SK-N-SH treated with all-trans-retinoic acid at 6 μM for 48 hours (cell line): ENCODE measurements around the gene KCNAB3.

Experiments
- ATAC-seq: fragments of 200-7000 bp; cut with Tn5 transposase; 3 replicates; pipeline ENCODE4 v1.9.1; 2020; ENCODE audit warnings: mild to moderate bottlenecking, moderate library complexity
- ARNTL ChIP-seq: fragments of 450-650 bp; formaldehyde crosslinking; IDR thresholded peaks from 2 replicates; pipeline ENCODE4 v1.5.0; 2020; ENCODE audit warnings: low read depth, mild to moderate bottlenecking, moderate library complexity, borderline replicate concordance
- BACH2 ChIP-seq: fragments of 250-450 bp; sonication (Bioruptor Pico); IDR thresholded peaks from 2 replicates; pipeline ENCODE4 v1.9.0; 2021; ENCODE audit warnings: mild to moderate bottlenecking, borderline replicate concordance
- CREB5 ChIP-seq: fragments of 250-450 bp; sonication (Bioruptor Pico); IDR thresholded peaks from 2 replicates; pipeline ENCODE4 v1.5.1; 2020; ENCODE audit warnings: low read depth, mild to moderate bottlenecking, moderate library complexity
- CSDC2 ChIP-seq: fragments of 250-450 bp; sonication (Bioruptor Pico); IDR thresholded peaks from 2 replicates; pipeline ENCODE4 v1.5.0; 2020; ENCODE audit warnings: mild to moderate bottlenecking, moderate library complexity
- CSRNP3 ChIP-seq: fragments of 250-450 bp; sonication (Bioruptor Pico); IDR thresholded peaks from 2 replicates; pipeline ENCODE4 v1.5.1; 2021; ENCODE audit warnings: mild to moderate bottlenecking, moderate library complexity
- ESRRG ChIP-seq: fragments of 250-450 bp; sonication (Bioruptor Pico); IDR thresholded peaks from 2 replicates; pipeline ENCODE4 v1.6.1; 2021; ENCODE audit warnings: mild to moderate bottlenecking
- GLIS3 ChIP-seq: fragments of 250-450 bp; sonication (Bioruptor Pico); IDR thresholded peaks from 2 replicates; pipeline ENCODE4 v1.5.0; 2020; ENCODE audit warnings: mild to moderate bottlenecking, moderate library complexity
- ISL1 ChIP-seq: fragments of 250-450 bp; sonication (Bioruptor Pico); IDR thresholded peaks from 2 replicates; pipeline ENCODE4 v2.1.2; 2022; ENCODE audit warnings: mild to moderate bottlenecking, moderate library complexity
- POU6F1 ChIP-seq: fragments of 250-450 bp; sonication (Bioruptor Pico); IDR thresholded peaks from 2 replicates; pipeline ENCODE4 v1.8.0; 2021; ENCODE audit warnings: low read depth, mild to moderate bottlenecking, moderate library complexity, borderline replicate concordance
- PPARA ChIP-seq: fragments of 250-450 bp; sonication (Bioruptor Pico); IDR thresholded peaks from 2 replicates; pipeline ENCODE4 v1.5.0; 2020; ENCODE audit warnings: mild to moderate bottlenecking, borderline replicate concordance
- RARB ChIP-seq: fragments of 250-450 bp; sonication (Bioruptor Pico); IDR thresholded peaks from 2 replicates; pipeline ENCODE4 v1.8.0; 2021; ENCODE audit warnings: mild to moderate bottlenecking, moderate library complexity
- SNAI2 ChIP-seq: fragments of 250-450 bp; sonication (Bioruptor Pico); IDR thresholded peaks from 2 replicates; pipeline ENCODE4 v1.5.0; 2020; ENCODE audit warnings: mild to moderate bottlenecking, moderate library complexity
- TCF4 ChIP-seq: fragments of 250-450 bp; sonication (Bioruptor Pico); IDR thresholded peaks from 2 replicates; pipeline ENCODE4 v1.8.0; 2021; ENCODE audit warnings: mild to moderate bottlenecking, moderate library complexity, borderline replicate concordance
- TOX ChIP-seq: fragments of 250-450 bp; sonication (Bioruptor Pico); IDR thresholded peaks from 2 replicates; pipeline ENCODE4 v1.8.0; 2021; ENCODE audit warnings: mild to moderate bottlenecking, moderate library complexity, borderline replicate concordance
- TSHZ2 ChIP-seq: fragments of 250-450 bp; sonication (Bioruptor Pico); IDR thresholded peaks from 2 replicates; pipeline ENCODE4 v1.5.0; 2020; ENCODE audit warnings: mild to moderate bottlenecking, moderate library complexity
- ZC3H10 ChIP-seq: fragments of 250-450 bp; sonication (Bioruptor Pico); IDR thresholded peaks from 2 replicates; pipeline ENCODE4 v1.5.1; 2021; ENCODE audit warnings: mild to moderate bottlenecking, moderate library complexity
- ZFP30 ChIP-seq: fragments of 450-650 bp; formaldehyde crosslinking; IDR thresholded peaks from 2 replicates; pipeline ENCODE4 v1.5.0; 2022; ENCODE audit warnings: mild to moderate bottlenecking, moderate library complexity
- ZNF565 ChIP-seq: fragments of 450-650 bp; formaldehyde crosslinking; conservative IDR thresholded peaks from 2 replicates; pipeline ENCODE4 v1.5.0; 2020; ENCODE audit warnings: low read depth, mild to moderate bottlenecking, moderate library complexity
- ZNF70 ChIP-seq: fragments of 450-650 bp; formaldehyde crosslinking; IDR thresholded peaks from 2 replicates; pipeline ENCODE4 v1.5.0; 2020; ENCODE audit warnings: mild to moderate bottlenecking, moderate library complexity
- ZNF8 ChIP-seq: fragments of 450-650 bp; formaldehyde crosslinking; IDR thresholded peaks from 2 replicates; pipeline ENCODE4 v1.5.0; 2020; ENCODE audit warnings: mild to moderate bottlenecking, moderate library complexity
- TF ChIP-seq, protein P1 (sequence below): fragments of 250-450 bp; sonication (Bioruptor Pico); IDR thresholded peaks from 2 replicates; pipeline ENCODE4 v1.8.0; 2020; ENCODE audit warnings: mild to moderate bottlenecking, moderate library complexity, borderline replicate concordance

The KCNAB3 gene

DNA sequence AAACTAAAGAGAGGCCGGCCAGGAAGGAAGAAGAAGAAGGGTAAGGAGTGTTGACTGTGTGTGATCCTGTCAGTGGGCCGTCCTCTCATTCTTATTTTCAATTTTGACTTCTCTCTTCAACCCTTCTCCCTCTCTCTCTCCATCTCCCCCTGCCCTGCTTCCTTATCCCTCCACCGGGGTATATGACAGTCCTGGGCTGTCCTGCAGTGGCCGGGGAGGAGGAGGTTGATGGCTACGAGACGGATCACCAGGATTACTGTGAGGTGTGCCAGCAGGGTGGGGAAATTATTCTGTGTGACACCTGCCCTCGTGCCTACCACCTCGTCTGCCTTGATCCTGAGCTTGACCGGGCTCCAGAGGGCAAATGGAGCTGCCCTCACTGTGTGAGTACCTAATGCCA lies 35.4 kb downstream of the KCNAB3 start:
- no peak for ATAC-seq
- TF ChIP-seq ZC3H10: no peak
- TF ChIP-seq GLIS3 (CRISPR knock-in tag): no peak
- TF ChIP-seq ZFP30 (CRISPR knock-in tag): no peak
- TF ChIP-seq ZNF70 (CRISPR knock-in tag): no peak
- TF ChIP-seq ZNF565 (CRISPR knock-in tag): no peak
- TF ChIP-seq ARNTL (CRISPR knock-in tag): no peak
- TF ChIP-seq ZNF8: no peak
- TF ChIP-seq CSDC2 (CRISPR knock-in tag): no peak
- TF ChIP-seq POU6F1 (CRISPR knock-in tag): no peak
- no peak for TF ChIP-seq SNAI2 (CRISPR knock-in tag)
- TF ChIP-seq TOX (CRISPR knock-in tag): no peak
- no peak for TF ChIP-seq ISL1 (CRISPR knock-in tag)
- no peak for TF ChIP-seq BACH2 (CRISPR knock-in tag)
- no peak for TF ChIP-seq TCF4
- TF ChIP-seq PPARA: no peak
- no peak for TF ChIP-seq RARB (CRISPR knock-in tag)
- no peak for TF ChIP-seq ESRRG (CRISPR knock-in tag)
- no peak for TF ChIP-seq CSRNP3
- TF ChIP-seq, protein P1, sequence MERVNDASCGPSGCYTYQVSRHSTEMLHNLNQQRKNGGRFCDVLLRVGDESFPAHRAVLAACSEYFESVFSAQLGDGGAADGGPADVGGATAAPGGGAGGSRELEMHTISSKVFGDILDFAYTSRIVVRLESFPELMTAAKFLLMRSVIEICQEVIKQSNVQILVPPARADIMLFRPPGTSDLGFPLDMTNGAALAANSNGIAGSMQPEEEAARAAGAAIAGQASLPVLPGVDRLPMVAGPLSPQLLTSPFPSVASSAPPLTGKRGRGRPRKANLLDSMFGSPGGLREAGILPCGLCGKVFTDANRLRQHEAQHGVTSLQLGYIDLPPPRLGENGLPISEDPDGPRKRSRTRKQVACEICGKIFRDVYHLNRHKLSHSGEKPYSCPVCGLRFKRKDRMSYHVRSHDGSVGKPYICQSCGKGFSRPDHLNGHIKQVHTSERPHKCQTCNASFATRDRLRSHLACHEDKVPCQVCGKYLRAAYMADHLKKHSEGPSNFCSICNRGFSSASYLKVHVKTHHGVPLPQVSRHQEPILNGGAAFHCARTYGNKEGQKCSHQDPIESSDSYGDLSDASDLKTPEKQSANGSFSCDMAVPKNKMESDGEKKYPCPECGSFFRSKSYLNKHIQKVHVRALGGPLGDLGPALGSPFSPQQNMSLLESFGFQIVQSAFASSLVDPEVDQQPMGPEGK: no peak
- TF ChIP-seq, all 23 proteins: peak for 0

DNA sequence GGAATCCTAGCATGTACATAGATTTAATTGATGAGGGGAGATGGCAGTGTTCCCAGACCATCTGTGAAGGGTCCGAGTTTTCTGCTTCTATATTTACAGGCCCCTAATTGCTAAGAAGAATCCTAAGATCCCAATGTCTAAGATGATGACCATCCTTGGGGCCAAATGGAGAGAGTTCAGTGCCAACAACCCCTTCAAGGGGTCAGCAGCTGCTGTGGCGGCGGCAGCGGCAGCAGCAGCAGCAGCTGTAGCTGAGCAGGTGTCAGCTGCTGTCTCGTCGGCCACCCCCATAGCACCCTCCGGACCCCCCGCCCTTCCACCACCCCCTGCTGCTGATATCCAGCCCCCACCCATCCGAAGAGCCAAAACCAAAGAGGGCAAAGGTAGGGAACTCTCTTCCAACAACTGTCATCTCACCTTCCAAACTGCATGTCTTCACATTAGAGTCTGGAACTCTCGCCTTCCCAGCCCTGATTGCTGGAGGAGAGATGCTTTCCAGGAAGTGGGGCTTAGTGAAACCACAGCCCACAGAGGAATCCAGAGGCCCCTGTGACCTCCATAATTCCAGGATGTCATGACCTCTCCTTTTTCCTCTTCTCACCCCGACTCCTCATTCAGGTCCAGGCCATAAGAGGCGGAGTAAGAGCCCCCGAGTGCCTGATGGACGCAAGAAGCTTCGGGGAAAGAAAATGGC lies 36.3 kb downstream of the KCNAB3 start:
- no peak for ATAC-seq
- TF ChIP-seq ZNF565 (CRISPR knock-in tag) (no peak), RARB (CRISPR knock-in tag) (no peak), POU6F1 (CRISPR knock-in tag) (no peak), CREB5 (no peak), ZC3H10 (no peak), ESRRG (CRISPR knock-in tag) (no peak), TCF4 (no peak), TOX (CRISPR knock-in tag) (no peak), ZNF70 (CRISPR knock-in tag) (no peak)

- TF ChIP-seq TCF4 (peak; percentile 76), ZNF8 (peak; percentile 98), TSHZ2 (no peak; the same call in 1 of the 2 replicates)
- TF ChIP-seq, all 23 proteins: peak for 2
- peak; percentile 68 for ATAC-seq
These were observed 40.3 kb downstream of the KCNAB3 start for GRCh38 chr17:7889166-7889955.
